Astrocyte of the cerebellum (primary cell): ENCODE measurements around the gene BRCA1.
"Not testable (repeated sequence)": the region's sequence is repeated elsewhere in the genome, so short reads cannot be mapped to it uniquely, and the experiment has no call there.

ENCODE experiments used
- DNase-seq: peaks from one replicate; pipeline ENCODE4 v3.0.0-alpha.2; 2011; ENCODE audit warnings: low read depth
- H3K4me3 ChIP-seq: 2 replicates; pipeline ENCODE4 v1.5.1; 2011; ENCODE audit warnings: mild to moderate bottlenecking, low read depth, low read length, moderate library complexity
- in situ Hi-C: cut with HindIII; loops from 2 replicates; pipeline ENCODE4 v1.10.0; 2017; ENCODE audit warnings: low sequenced_read_pairs
- TF ChIP-seq, protein P1 (sequence below): IDR thresholded peaks from 2 replicates; pipeline ENCODE4 v1.5.1; 2012; ENCODE audit warnings: low read length, low read depth, moderate library complexity, mild to moderate bottlenecking; ENCODE audit errors: missing control alignments

Gene BRCA1

GRCh38 chr17:43140396-43141332, 15.5 kb upstream of the BRCA1 start:
- no peak overlapping the region for H3K4me3 ChIP-seq
- in situ Hi-C loops = no loop called here
- TF ChIP-seq, protein P1, sequence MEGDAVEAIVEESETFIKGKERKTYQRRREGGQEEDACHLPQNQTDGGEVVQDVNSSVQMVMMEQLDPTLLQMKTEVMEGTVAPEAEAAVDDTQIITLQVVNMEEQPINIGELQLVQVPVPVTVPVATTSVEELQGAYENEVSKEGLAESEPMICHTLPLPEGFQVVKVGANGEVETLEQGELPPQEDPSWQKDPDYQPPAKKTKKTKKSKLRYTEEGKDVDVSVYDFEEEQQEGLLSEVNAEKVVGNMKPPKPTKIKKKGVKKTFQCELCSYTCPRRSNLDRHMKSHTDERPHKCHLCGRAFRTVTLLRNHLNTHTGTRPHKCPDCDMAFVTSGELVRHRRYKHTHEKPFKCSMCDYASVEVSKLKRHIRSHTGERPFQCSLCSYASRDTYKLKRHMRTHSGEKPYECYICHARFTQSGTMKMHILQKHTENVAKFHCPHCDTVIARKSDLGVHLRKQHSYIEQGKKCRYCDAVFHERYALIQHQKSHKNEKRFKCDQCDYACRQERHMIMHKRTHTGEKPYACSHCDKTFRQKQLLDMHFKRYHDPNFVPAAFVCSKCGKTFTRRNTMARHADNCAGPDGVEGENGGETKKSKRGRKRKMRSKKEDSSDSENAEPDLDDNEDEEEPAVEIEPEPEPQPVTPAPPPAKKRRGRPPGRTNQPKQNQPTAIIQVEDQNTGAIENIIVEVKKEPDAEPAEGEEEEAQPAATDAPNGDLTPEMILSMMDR = no peak
- no peak for DNase-seq

GRCh38 chr17:43138531-43138930, 13.4 kb upstream of the BRCA1 start:
- DNase-seq, H3K4me3 ChIP-seq, in situ Hi-C loops: not testable (repeated sequence)

DNA sequence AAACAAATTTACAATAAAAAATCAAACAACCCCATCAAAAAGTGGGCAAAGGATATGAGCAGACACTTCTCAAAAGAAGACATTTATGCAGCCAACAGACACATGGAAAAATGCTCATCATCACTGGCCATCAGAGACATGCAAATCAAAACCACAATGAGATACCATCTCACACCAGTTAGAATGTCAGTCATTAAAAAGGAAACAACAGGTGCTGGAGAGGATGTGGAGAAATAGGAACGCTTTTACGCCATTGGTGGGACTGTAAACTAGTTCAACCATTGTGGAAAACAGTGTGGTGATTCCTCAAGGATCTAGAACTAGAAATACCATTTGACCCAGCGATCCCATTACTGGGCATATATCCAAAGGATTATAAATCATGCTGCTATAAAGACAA, 11.4 kb upstream of the BRCA1 start:
- H3K4me3 ChIP-seq, DNase-seq, in situ Hi-C loops: not testable (repeated sequence)

GRCh38 chr17:43135454-43135819, 10.3 kb upstream of the BRCA1 start:
- DNase-seq = no peak
- H3K4me3 ChIP-seq = no peak overlapping the region
- in situ Hi-C loops = no loop called here
- TF ChIP-seq, protein P1 = no peak

GRCh38 chr17:43134774-43135453, 9.8 kb upstream of the BRCA1 start:
- TF ChIP-seq, protein P1 = no peak
- H3K4me3 ChIP-seq = no peak overlapping the region
- in situ Hi-C loops = no loop called here
- no peak for DNase-seq

DNA sequence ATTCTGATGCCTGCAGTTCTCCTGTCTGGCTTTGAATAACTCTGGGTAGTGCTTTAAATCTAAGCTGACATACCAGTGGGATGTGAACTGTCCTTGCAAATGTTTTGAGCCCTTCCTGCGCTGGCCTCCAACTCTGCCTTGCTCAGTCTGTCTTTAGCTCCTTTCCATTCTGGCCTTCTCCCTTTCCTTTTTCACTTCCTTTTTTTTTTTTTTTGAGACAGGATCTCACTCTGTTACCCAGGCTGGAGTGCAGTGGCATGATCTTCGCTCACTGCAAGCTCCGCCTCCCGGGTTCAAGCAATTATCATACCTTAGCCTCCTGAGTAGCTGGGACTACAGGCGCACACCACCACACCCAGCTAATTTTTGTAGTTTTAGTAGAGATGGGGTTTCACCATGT, 8.3 kb upstream of the BRCA1 start:
- H3K4me3 ChIP-seq, in situ Hi-C loops, DNase-seq: not testable (repeated sequence)

- TF ChIP-seq, protein P1 = no peak
- H3K4me3 ChIP-seq = no peak overlapping the region
- DNase-seq = no peak
- in situ Hi-C loops = no loop called here
Observed at GRCh38 chr17:43132117-43132516, 7.0 kb upstream of the BRCA1 start.

GRCh38 chr17:43129671-43130010, 4.5 kb upstream of the BRCA1 start:
- TF ChIP-seq, protein P1 = no peak
- no peak overlapping the region for H3K4me3 ChIP-seq
- in situ Hi-C loops = no loop called here
- DNase-seq = no peak

DNA sequence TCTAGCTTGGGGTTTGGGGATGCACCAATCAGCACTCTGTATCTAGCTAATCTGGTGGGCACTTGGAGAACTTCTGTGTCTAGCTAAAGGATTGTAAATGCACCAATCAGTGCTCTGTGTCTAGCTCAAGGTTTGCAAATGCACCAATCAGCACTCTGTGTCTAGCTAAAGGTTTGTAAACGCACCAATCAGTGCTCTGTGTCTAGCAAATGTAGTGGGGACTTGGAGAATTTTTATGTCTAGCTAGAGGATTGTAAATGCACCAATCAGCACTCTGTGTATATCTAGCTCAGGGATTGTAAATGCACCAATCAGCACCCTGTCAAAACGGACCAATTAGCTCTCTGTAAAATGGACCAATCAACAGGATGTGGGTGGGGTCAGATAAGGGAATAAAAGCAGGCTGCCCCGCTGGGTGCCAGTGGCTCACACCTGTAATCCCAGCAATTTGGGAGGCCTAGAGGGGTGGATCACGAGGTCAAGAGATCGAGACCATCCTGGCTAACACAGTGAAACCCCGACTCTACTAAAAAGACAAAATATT, 2.2 kb upstream of the BRCA1 start:
- H3K4me3 ChIP-seq, in situ Hi-C loops, DNase-seq: not testable (repeated sequence)
